WTC11 (cell line): ENCODE measurements around the gene REM1. TPM values are rescaled to one million over a fixed set of nuclear protein-coding genes. Genes with fewer than 3 reads are reported as not detected.
A peak's percentile ranks its signal among the peaks of the same experiment; 100 is the strongest.

Experiments
- ATAC-seq: fragments of 200-7000 bp; cut with Tn5 transposase; 2 replicates; pipeline ENCODE4 v1.10.0; 2021; ENCODE audit warnings: mild to moderate bottlenecking, moderate library complexity
- CTCF ChIA-PET: fragments of 300-600 bp; sonication (Branson Sonifier 250); formaldehyde crosslinking; loops from one replicate; lab custom pipeline; 2021; ENCODE audit warnings: antibody characterized with exemption; lab: Charles Lee
- POLR2A ChIA-PET: fragments of 350-600 bp; sonication (Branson Sonifier 250); formaldehyde crosslinking; loops from one replicate; lab custom pipeline; 2021; ENCODE audit warnings: antibody characterized with exemption; lab: Charles Lee
- DNase-seq: peaks from one replicate; pipeline ENCODE4 v3.0.0; 2021; ENCODE audit warnings: low spot score
- H3K27ac Mint-ChIP-seq: 2 replicates; pipeline ENCODE4 v1.8.0; 2021; ENCODE audit warnings: mixed read lengths
- H3K27me3 Mint-ChIP-seq: 2 replicates; pipeline ENCODE4 v1.8.0; 2021; ENCODE audit warnings: low read depth, mild to moderate bottlenecking, moderate library complexity, mixed read lengths
- H3K36me3 Mint-ChIP-seq: 2 replicates; pipeline ENCODE4 v1.8.0; 2021; ENCODE audit warnings: mixed read lengths
- H3K4me1 Mint-ChIP-seq: 2 replicates; pipeline ENCODE4 v1.8.0; 2022; ENCODE audit warnings: mixed read lengths
- H3K4me3 Mint-ChIP-seq: 2 replicates; pipeline ENCODE4 v1.8.0; 2021; ENCODE audit warnings: mild to moderate bottlenecking, moderate library complexity, mixed read lengths
- H3K9me3 Mint-ChIP-seq: 2 replicates; pipeline ENCODE4 v1.8.0; 2021; ENCODE audit warnings: mixed read lengths
- ATF1 ChIP-seq: sonication (generic); formaldehyde crosslinking; IDR thresholded peaks from 2 replicates; pipeline ENCODE4 v1.8.1; 2023; ENCODE audit warnings: mild to moderate bottlenecking, moderate library complexity, missing genetic modification reagents
- CREM ChIP-seq: sonication (generic); formaldehyde crosslinking; IDR thresholded peaks from 2 replicates; pipeline ENCODE4 v1.8.1; 2022; ENCODE audit warnings: mild to moderate bottlenecking, missing genetic modification reagents, moderate library complexity
- CTCF ChIP-seq: fragments of 200-600 bp; IDR thresholded peaks from 2 replicates; pipeline ENCODE4 v1.8.0; 2022; ENCODE audit warnings: antibody characterized with exemption
- HMGXB4 ChIP-seq: sonication (generic); formaldehyde crosslinking; IDR thresholded peaks from 2 replicates; pipeline ENCODE4 v1.8.1; 2023; ENCODE audit warnings: mild to moderate bottlenecking, moderate library complexity, missing genetic modification reagents
- MXD4 ChIP-seq: fragments of 250-450 bp; sonication (Bioruptor Pico); IDR thresholded peaks from 2 replicates; pipeline ENCODE4 v1.8.0; 2021; ENCODE audit warnings: mild to moderate bottlenecking, moderate library complexity, borderline replicate concordance
- NFATC4 ChIP-seq: fragments of 250-450 bp; sonication (Bioruptor Pico); IDR thresholded peaks from 2 replicates; pipeline ENCODE4 v1.9.0; 2021; ENCODE audit warnings: mild to moderate bottlenecking
- PRRX2 ChIP-seq: fragments of 250-450 bp; sonication (Bioruptor Pico); IDR thresholded peaks from 2 replicates; pipeline ENCODE4 v1.8.0; 2021; ENCODE audit warnings: mild to moderate bottlenecking
- SOX15 ChIP-seq: fragments of 250-450 bp; sonication (Bioruptor Pico); IDR thresholded peaks from 2 replicates; pipeline ENCODE4 v1.9.0; 2021; ENCODE audit warnings: mild to moderate bottlenecking
- TP53 ChIP-seq: sonication (generic); formaldehyde crosslinking; IDR thresholded peaks from 2 replicates; pipeline ENCODE4 v1.8.1; 2023; ENCODE audit warnings: mild to moderate bottlenecking, missing genetic modification reagents
- ZNF138 ChIP-seq: sonication (generic); formaldehyde crosslinking; conservative IDR thresholded peaks from 2 replicates; pipeline ENCODE4 v1.8.1; 2022; ENCODE audit warnings: mild to moderate bottlenecking, moderate library complexity, missing genetic modification reagents
- ZNF219 ChIP-seq: sonication (generic); formaldehyde crosslinking; IDR thresholded peaks from 2 replicates; pipeline ENCODE4 v1.8.0; 2023; ENCODE audit warnings: missing genetic modification reagents, mild to moderate bottlenecking, borderline replicate concordance
- ZSCAN18 ChIP-seq: fragments of 250-450 bp; sonication (Bioruptor Pico); IDR thresholded peaks from 2 replicates; pipeline ENCODE4 v2.1.2; 2022; ENCODE audit warnings: mild to moderate bottlenecking, moderate library complexity
- total RNA-seq: library from RNA; stranded (reverse); gene quantifications from 3 replicates; pipeline ENCODE4 v1.2.3, GENCODE V29; 2021
- TF ChIP-seq, protein P1 (sequence below): fragments of 250-450 bp; sonication (Bioruptor Pico); conservative IDR thresholded peaks from 2 replicates; pipeline ENCODE4 v1.9.0; 2021; ENCODE audit warnings: mild to moderate bottlenecking
- TF ChIP-seq, protein P2 (sequence below): sonication (generic); formaldehyde crosslinking; IDR thresholded peaks from 2 replicates; pipeline ENCODE4 v1.8.1; 2022; ENCODE audit warnings: low read depth, missing genetic modification reagents, borderline replicate concordance
- TF ChIP-seq, protein P3 (sequence below): sonication (generic); formaldehyde crosslinking; IDR thresholded peaks from 2 replicates; pipeline ENCODE4 v1.8.1; 2022; ENCODE audit warnings: missing genetic modification reagents, borderline replicate concordance
- TF ChIP-seq, protein P4 (sequence below): fragments of 250-450 bp; sonication (Bioruptor Pico); IDR thresholded peaks from 2 replicates; pipeline ENCODE4 v1.9.0; 2021; ENCODE audit warnings: mild to moderate bottlenecking, borderline replicate concordance
- TF ChIP-seq, protein P5 (sequence below): sonication (generic); formaldehyde crosslinking; IDR thresholded peaks from 2 replicates; pipeline ENCODE4 v1.8.0; 2022; ENCODE audit warnings: missing genetic modification reagents

The REM1 gene
- total RNA-seq, 1 experiment from 2014 or later: not detected

DNA sequence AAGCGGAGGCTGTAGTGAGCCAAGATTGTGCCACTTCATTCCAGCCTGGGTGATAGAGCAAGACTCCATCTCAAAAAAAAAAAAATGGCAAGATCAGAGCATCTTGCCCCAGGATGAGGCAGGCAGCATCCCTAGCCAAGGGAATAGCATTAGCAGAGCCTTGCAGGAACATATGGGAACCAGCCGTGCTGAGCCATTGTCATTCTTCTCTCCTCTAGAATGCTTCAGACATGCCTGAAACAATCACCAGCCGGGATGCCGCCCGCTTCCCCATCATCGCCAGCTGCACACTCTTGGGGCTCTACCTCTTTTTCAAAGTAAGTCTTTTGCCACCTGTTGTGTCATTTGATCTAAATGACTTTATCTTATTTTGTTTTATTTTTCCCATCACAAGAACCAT, 52.2 kb downstream of the REM1 start:
- peak; percentile 44; the same call in 1 of the 2 replicates for ATAC-seq
- Mint-ChIP-seq H3K4me1 (no peaks in the 10 kb centered on the region), H3K4me3 (no peak overlapping the region), H3K27ac (no peak overlapping the region), H3K27me3 (no peaks in the 10 kb centered on the region), H3K9me3 (no peaks in the 10 kb centered on the region), H3K36me3 (peaks cover 57% of the 10 kb centered on the region)
- POLR2A ChIA-PET: no interaction called here
- DNase-seq: no peak
- CTCF ChIA-PET: interaction anchor here (0.9 to 1.4 kb wide), 2 partner anchors 24 to 35 kb away, joined by 3 to 4 read pairs; no protein-coding TSS in a partner anchor
- TF ChIP-seq ZNF138 (CRISPR knock-in tag): no peak
- no peak for TF ChIP-seq ATF1
- no peak for TF ChIP-seq ZNF219 (CRISPR knock-in tag)
- TF ChIP-seq PRRX2 (CRISPR knock-in tag): no peak
- TF ChIP-seq NFATC4: no peak
- no peak for TF ChIP-seq CTCF
- TF ChIP-seq, protein P1, sequence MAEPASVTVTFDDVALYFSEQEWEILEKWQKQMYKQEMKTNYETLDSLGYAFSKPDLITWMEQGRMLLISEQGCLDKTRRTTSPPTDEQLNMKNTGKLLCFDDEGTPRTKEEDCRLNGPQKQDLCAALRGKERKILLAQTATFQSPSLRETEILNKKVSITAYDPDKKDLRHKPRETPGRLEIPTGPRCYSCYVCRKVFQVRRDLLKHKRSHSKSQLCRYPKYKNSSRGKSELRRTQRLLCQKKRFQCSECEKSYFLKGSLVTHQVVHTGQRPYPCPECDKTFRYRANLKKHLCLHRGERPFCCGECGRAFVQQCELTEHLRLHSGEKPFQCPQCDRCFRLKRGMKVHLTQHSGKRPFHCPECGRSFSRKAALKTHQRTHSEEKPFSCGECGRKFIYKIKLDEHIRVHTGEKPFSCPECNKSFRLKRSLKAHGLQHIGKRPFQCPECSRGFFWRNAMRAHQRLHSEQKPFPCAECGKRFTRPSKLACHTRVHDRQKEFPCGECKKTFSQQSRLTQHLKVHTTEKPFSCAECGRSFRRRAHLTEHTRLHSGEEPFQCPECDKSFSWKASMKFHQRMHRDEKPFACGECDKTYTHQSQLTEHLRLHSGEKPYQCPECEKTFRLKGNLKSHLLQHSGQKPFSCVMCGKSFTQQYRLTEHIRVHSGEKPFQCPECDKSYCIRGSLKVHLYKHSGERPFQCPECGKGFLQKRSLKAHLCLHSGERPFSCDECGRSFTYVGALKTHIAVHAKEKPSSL (CRISPR knock-in tag): no peak
- TF ChIP-seq, protein P2, sequence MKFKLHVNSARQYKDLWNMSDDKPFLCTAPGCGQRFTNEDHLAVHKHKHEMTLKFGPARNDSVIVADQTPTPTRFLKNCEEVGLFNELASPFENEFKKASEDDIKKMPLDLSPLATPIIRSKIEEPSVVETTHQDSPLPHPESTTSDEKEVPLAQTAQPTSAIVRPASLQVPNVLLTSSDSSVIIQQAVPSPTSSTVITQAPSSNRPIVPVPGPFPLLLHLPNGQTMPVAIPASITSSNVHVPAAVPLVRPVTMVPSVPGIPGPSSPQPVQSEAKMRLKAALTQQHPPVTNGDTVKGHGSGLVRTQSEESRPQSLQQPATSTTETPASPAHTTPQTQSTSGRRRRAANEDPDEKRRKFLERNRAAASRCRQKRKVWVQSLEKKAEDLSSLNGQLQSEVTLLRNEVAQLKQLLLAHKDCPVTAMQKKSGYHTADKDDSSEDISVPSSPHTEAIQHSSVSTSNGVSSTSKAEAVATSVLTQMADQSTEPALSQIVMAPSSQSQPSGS (CRISPR knock-in tag): no peak
- no peak for TF ChIP-seq SOX15 (CRISPR knock-in tag)
- no peak for TF ChIP-seq HMGXB4 (CRISPR knock-in tag)
- TF ChIP-seq, protein P3, sequence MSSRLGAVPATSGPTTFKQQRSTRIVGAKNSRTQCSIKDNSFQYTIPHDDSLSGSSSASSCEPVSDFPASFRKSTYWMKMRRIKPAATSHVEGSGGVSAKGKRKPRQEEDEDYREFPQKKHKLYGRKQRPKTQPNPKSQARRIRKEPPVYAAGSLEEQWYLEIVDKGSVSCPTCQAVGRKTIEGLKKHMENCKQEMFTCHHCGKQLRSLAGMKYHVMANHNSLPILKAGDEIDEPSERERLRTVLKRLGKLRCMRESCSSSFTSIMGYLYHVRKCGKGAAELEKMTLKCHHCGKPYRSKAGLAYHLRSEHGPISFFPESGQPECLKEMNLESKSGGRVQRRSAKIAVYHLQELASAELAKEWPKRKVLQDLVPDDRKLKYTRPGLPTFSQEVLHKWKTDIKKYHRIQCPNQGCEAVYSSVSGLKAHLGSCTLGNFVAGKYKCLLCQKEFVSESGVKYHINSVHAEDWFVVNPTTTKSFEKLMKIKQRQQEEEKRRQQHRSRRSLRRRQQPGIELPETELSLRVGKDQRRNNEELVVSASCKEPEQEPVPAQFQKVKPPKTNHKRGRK: no peak
- TF ChIP-seq CREM: no peak
- no peak for TF ChIP-seq MXD4 (CRISPR knock-in tag)
- TF ChIP-seq ZSCAN18 (CRISPR knock-in tag): no peak
- TF ChIP-seq, protein P4, sequence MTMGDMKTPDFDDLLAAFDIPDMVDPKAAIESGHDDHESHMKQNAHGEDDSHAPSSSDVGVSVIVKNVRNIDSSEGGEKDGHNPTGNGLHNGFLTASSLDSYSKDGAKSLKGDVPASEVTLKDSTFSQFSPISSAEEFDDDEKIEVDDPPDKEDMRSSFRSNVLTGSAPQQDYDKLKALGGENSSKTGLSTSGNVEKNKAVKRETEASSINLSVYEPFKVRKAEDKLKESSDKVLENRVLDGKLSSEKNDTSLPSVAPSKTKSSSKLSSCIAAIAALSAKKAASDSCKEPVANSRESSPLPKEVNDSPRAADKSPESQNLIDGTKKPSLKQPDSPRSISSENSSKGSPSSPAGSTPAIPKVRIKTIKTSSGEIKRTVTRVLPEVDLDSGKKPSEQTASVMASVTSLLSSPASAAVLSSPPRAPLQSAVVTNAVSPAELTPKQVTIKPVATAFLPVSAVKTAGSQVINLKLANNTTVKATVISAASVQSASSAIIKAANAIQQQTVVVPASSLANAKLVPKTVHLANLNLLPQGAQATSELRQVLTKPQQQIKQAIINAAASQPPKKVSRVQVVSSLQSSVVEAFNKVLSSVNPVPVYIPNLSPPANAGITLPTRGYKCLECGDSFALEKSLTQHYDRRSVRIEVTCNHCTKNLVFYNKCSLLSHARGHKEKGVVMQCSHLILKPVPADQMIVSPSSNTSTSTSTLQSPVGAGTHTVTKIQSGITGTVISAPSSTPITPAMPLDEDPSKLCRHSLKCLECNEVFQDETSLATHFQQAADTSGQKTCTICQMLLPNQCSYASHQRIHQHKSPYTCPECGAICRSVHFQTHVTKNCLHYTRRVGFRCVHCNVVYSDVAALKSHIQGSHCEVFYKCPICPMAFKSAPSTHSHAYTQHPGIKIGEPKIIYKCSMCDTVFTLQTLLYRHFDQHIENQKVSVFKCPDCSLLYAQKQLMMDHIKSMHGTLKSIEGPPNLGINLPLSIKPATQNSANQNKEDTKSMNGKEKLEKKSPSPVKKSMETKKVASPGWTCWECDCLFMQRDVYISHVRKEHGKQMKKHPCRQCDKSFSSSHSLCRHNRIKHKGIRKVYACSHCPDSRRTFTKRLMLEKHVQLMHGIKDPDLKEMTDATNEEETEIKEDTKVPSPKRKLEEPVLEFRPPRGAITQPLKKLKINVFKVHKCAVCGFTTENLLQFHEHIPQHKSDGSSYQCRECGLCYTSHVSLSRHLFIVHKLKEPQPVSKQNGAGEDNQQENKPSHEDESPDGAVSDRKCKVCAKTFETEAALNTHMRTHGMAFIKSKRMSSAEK (CRISPR knock-in tag): no peak
- no peak for TF ChIP-seq TP53 (CRISPR knock-in tag)
- TF ChIP-seq, protein P5, sequence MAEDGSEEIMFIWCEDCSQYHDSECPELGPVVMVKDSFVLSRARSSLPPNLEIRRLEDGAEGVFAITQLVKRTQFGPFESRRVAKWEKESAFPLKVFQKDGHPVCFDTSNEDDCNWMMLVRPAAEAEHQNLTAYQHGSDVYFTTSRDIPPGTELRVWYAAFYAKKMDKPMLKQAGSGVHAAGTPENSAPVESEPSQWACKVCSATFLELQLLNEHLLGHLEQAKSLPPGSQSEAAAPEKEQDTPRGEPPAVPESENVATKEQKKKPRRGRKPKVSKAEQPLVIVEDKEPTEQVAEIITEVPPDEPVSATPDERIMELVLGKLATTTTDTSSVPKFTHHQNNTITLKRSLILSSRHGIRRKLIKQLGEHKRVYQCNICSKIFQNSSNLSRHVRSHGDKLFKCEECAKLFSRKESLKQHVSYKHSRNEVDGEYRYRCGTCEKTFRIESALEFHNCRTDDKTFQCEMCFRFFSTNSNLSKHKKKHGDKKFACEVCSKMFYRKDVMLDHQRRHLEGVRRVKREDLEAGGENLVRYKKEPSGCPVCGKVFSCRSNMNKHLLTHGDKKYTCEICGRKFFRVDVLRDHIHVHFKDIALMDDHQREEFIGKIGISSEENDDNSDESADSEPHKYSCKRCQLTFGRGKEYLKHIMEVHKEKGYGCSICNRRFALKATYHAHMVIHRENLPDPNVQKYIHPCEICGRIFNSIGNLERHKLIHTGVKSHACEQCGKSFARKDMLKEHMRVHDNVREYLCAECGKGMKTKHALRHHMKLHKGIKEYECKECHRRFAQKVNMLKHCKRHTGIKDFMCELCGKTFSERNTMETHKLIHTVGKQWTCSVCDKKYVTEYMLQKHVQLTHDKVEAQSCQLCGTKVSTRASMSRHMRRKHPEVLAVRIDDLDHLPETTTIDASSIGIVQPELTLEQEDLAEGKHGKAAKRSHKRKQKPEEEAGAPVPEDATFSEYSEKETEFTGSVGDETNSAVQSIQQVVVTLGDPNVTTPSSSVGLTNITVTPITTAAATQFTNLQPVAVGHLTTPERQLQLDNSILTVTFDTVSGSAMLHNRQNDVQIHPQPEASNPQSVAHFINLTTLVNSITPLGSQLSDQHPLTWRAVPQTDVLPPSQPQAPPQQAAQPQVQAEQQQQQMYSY (CRISPR knock-in tag): no peak
